GM19035 (cell line): ENCODE measurements around the gene B3GAT1.

Experiments
- ATAC-seq: cut with Tn5 transposase; IDR thresholded peaks from one replicate; pipeline ENCODE4 v1.9.1; 2021; ENCODE audit not compliant: unreplicated experiment

The B3GAT1 gene

GRCh38 chr11:134340354-134340964 lies 71.6 kb downstream of the B3GAT1 start:
- ATAC-seq, result no peak

DNA sequence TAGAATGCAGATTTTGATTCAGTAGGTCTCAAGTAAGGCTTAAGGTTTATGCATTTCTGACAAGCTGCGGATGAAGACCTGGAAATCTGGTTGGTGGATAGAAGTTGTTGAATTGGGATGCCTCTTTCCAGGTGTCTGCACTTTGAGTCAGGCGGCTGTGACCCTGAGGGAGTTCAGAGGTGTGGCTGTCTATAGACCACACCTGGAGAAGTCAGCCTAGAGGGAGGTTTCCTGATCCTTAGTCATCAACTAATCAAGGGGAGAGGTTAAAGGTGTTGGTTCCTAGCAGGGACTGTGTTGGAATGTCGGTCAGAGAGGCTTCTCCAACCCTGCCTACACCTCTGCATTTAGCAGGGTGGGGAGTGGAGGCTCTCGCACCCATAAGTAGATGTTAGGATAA lies 72.3 kb downstream of the B3GAT1 start:
- no peak for ATAC-seq

GRCh38 chr11:134338654-134339053 lies 73.4 kb downstream of the B3GAT1 start:
- no peak for ATAC-seq

- no peak for ATAC-seq
These were observed 74.0 kb downstream of the B3GAT1 start for GRCh38 chr11:134338068-134338467.

DNA sequence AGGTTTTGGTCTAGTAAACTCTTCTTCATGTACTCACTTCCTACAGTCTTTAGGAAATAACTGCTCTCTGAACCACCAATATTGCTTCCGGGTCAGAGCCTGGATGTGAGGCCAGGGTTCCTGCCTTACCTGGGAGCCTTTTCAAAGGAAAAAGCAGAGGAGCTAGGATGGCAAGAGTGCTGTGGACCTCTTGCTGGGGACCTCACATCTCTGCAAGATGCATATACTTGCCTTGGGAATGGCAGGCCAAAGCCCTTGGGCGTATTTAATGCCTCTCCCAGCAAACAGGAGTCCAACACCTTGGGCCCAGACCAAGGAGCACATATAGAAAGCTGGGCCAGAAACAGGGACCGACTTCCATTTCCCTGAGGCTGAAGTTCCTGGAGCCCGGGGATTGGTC lies 75.0 kb downstream of the B3GAT1 start:
- no peak for ATAC-seq

GRCh38 chr11:134334796-134335571 lies 77.1 kb downstream of the B3GAT1 start:
- no peak for ATAC-seq

DNA sequence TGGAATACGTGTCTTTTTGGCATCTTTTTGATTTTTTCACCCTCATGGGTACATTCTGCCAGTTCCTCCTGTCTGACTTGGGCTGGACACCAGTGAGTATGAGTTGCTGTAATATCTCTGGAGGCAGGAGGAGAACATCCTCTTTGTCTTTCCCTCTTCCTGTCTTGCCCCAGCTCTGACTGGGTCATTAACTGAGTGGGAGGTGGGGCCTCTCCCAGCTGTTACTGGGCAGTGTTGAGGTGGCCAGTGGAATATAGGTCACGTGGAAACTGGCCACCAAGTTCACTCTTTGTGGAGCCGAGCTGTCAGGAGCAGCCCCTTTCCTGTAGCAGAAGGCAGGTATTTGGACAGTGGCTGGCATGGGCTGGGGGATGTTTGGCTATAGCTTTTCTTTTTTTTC lies 78.1 kb downstream of the B3GAT1 start:
- no peak for ATAC-seq

- no peak for ATAC-seq
These were observed 78.7 kb downstream of the B3GAT1 start for GRCh38 chr11:134333312-134333711.

- ATAC-seq, result no peak
These were observed 79.3 kb downstream of the B3GAT1 start for GRCh38 chr11:134332782-134333181.

DNA sequence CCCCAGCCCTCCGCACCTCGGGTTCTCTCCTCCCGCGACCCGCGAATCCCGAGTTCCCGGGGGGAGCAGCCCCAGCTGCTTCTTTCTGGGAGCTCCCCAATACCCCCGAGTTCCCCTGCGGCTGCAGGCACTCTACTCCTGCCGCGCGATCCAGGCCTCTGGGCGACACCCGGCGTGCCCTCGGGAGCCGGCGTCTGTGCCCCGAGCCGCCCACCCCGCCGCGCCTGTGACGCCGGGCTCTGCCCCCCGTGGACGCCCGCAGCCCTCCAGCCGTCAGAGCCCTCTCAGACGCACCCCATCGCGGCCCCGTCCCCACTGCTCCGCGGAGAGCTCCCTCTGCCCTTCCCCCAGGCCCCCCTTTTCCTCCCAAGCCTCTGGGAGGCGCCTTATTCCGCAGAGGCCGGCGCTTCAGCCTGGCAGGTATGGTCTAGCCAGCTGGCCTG lies 79.8 kb downstream of the B3GAT1 start:
- peak; percentile 22 for ATAC-seq

- ATAC-seq, result peak; percentile 92
These were observed 80.5 kb downstream of the B3GAT1 start, which contains the start of gene GLB1L2 for GRCh38 chr11:134331354-134332188. Gene GLB1L2 (plus strand): TSS chr11:134331988. CDS start chr11:134332062, 74 bp downstream.

GRCh38 chr11:134330611-134331353 lies 81.3 kb downstream of the B3GAT1 start:
- no peak for ATAC-seq
